MV-4-11 (cell line): ENCODE results near the gene CAPN15.
"Not testable (repeated sequence)": the region's sequence is repeated elsewhere in the genome, so short reads cannot be mapped to it uniquely, and the experiment has no call there.

Source experiments
- DNase-seq: peaks from one replicate; lab custom pipeline; 2025; lab: John Stamatoyannopoulos, UW

CAPN15 gene

DNA sequence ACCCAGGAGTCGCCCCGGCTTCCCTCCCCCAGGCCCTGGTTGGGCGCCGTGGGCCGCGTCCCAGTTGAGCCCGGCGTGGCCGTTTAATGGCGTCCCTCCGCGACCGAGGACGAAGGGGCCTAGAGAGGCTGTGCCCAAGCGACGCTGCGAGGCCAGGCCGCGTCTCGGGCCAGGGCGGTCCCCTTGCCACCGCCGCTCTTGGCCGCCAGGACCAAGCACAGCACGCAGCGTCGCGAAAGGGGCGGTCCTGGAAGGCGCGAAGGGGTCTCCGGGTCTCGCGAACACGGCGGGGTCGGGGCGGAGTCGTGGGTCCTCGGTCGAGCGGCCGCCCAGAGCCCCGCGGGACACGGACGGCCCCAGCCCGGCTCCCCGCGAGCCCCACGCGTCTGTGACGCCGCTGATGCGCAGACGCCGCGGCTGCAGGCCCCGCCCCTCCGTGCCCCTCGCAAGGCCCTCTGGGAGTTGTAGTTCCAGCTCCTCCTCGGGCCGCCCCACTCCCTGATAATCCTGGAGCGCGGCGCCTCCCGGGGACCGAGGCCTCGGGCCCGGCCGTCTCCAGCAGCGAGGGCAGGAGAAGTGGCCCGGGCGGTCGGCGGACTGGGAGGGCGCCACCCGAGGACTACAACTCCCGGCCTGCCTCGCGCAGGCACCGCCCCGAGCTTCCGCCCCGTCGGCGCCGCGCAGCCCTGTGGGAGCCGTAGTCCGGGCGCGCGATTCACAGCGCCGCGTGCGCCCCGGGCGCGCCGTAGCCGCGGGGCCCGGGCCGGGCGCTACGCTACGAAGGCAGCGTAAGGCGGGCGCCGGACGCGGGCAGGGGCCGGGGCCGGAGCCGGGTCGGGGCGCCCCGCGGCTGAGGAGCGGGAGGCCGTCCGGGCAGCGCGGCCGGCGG, at the start of gene CAPN15:
Gene CAPN15 (plus strand): TSS at position 698 of the 889 bp plus-strand sequence. CDS start 19,127 bp downstream, outside the sequence.
- DNase-seq: peak; percentile 82

DNA sequence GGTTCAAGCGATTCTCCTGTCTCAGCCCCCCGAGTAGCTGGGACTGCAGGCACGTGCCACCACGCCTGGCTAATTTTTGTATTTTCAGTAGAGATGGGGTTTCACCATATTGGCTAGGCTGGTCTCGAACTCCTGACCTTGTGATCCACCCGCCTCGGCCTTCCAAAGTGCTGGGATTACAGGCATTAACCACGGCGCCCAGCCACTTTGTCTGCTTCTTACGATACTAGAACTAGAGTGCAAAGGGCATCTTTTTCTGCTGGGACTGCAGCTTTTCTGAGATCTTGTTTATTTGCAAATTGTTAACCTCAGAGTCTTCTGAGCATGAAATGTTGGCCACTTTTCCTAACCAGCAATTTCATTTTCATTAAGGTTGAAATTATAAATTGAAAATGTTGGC, 49.2 kb upstream of the CAPN15 start:
- peak; percentile 8 for DNase-seq

DNA sequence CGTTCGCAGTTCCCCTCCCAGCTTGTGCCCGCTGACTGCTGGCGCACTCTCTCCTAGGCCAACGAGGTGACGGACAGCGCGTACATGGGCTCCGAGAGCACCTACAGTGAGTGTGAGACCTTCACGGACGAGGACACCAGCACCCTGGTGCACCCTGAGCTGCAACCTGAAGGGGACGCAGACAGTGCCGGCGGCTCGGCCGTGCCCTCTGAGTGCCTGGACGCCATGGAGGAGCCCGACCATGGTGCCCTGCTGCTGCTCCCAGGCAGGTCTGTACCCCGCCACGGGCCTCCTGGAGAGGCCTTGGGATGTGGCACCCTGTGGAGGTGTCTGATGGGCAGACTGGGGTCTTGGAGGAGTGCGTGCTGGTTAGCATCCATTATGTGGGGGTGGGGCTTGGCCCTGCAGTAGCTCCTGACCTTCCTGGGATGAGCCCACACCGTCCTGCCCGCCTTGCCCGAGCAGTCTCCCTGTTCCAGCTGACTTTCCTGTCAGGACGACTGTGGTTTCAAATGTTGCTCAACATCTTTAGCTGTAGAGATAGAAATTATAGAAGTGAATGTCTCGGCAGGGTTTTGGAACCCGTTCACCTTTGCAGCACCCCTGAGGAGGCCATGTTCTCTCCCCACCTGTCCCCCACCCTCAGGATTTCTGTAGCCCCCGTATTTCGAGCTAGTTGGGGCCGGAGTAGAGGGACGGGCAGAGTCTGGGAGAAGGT, 44.9 kb upstream of the CAPN15 start:
- no peak for DNase-seq

DNA sequence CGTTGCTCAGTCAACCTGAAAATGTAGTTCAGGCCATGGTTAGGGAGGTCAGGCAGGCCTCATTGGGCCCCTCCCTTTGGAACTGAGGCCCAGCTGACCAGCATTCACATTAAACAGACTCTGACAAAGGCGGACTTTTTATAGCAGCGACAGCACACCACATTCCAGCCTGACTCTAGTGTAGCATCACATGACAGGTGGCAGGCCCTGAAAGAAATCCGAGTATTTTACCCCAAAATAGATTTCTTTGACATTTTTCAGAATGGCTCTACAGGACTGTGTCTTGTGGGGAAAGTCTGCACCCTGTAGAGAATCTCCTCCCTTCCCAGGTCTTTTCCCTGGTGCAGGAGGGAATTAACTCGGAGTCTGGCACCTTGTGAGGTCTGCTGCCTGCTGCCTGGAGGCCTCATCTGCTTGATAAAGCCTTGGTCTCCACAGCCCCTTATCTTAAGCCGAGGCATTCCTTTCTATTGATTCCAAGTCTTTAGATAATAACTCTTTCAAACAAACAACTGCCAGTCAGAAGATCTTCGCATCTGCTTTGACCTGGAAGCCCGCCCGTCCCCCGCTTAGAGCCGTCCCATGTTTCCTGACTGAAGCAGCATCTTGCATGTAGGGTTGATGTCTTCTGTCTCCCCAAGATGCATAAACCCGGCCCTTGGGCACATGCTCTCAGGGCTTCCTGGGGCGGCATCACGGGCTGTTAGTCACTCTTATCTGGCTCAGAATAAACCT, 44.0 kb upstream of the CAPN15 start:
- no peak for DNase-seq

DNA sequence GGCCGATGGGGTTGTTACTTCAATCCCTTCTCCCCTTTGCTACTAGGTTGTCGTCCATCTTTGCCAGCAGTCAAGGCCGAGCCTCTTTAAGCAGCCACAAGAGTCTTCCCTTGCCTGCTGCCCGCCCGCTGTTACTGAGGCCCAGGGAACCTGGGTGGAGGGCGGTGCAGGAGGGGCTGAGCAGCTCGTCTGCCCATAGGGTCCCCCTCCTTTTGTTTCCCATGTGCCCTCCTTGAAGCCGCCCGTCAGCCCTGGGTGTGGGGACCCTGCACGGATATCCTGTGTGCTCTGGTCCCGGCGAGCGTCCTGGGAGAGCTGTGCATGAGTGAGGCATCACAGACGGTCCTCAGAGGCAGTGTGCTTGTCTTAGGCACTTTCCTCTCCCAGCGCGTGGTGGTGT, 37.9 kb upstream of the CAPN15 start:
- DNase-seq: no peak

DNA sequence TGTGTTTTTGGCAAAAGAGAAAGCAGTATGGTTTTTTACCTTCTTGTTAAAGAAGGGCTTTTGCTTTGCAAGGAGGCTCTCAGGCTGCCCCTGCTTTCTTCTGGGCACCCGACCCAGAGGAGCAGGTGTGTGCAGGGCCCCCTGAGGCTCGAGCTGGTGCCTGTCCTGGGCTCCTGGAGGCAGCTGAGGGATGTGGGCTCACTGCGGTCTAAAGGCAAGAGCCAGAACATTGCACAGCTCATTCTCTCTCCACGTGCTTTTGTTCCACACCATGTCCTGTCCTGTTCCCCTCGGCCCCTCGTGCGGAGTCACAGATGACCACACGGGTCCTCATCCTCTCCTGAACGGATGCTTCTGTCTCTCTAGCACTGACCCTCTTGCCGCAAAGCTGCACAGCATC, 36.7 kb upstream of the CAPN15 start:
- no peak for DNase-seq

DNA sequence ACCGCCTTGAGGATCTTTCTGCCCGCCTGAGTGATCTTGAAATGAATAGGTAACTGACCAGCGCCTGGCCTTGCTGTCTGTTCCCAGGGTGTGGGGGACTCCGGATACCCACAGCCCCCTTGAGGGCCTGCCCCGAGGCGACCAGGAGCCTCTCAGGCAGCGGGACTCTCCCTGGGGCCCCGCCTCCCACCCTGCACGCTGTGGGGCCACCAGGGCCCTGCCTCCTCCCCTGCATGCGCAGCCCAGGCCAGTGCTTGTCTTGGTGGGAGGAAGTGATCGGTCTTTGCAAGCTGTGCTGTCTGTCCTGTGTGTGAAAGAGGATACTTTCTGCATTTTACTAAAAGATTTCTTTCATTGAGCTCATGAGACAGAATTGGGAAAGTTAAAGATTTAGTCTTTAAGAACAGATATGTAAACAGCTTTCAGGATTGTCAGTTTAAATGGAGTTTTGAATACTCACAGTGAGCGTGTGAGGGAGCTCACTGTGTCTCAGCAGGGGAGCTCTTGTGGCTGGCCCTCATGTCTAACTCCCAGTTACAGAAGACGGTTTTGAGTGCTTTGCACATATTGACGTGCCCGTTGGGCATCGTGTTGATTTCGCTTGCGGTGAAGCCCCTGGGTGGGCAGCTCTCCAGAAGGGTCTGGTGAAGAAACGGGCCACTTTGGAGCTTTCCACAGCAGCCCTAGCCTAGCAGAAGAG, 36.1 kb upstream of the CAPN15 start:
- DNase-seq: no peak

DNA sequence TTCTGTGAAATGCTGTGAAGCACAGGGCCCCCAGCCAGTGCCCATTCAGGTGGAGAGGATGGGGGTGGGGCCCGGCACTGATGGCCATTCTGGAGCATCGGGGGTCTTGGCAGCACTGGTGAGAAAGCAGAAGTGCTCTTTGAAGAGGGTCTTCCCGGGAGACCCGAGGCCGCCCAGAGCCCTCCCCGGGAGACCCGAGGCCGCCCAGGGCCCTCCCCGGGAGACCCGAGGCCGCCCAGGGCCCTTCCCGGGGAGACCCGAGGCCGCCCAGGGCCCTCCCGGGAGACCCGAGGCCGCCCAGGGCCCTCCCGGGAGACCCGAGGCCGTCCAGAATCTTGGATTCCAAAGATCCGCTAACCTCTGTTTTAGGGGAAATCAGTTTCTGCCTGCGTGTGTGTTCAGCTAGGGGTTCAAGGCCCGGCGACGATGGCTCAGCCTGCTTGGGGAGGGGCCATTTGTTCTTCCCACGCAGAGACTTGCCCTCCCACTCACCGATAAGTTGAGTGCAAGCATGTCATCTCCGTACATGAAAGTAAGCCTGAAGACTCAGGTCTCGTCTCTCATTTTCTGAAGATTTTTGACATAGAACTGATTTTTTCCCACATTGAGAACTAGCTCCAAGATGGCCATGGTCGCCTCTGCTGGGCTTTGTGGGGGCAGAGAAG, 35.2 kb upstream of the CAPN15 start:
- DNase-seq: no peak

DNA sequence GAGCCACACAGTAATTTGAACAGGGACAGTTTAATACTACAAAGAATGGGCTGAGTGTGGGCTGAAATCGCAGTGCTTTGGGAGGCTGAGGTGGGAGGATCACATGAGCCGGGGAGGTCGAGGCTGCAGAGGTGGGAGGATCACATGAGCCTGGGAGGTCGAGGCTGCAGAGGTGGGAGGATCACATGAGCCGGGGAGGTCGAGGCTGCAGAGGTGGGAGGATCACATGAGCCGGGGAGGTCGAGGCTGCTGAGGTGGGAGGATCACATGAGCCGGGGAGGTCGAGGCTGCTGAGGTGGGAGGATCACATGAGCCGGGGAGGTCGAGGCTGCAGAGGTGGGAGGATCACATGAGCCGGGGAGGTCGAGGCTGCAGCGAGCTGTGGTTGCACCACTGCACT, 32.8 kb upstream of the CAPN15 start:
- not testable (repeated sequence) for DNase-seq

DNA sequence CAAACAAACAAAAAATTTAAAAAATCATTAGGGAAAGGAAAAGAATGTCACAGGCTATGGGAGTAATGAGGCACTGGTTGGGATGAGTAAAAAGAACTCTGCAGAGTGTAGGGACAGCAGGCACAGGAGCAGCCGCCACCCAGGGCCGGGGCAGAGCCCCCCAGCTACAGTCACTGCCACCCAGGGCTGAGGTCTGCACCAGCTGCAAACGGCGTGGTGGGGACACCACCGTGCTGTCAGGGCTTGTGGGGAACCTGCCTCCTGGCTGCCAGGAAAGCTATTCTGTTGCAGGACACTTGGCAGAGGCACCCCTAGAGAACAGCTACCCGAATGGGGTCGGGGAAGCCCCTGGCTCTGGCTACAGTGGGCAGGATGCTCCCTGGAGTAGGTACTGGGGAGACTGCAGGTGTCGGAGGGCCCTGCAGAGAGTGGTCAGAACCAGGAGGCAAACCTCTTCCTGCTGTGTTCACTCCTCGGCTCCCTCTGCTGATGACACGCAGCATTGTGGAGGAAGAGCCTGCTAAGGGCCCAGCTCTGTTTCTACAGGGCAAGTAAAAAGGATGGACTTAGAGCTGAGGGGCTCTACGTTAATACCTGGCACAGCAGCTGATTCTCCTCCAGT, 32.3 kb upstream of the CAPN15 start:
- peak; percentile 29 for DNase-seq

DNA sequence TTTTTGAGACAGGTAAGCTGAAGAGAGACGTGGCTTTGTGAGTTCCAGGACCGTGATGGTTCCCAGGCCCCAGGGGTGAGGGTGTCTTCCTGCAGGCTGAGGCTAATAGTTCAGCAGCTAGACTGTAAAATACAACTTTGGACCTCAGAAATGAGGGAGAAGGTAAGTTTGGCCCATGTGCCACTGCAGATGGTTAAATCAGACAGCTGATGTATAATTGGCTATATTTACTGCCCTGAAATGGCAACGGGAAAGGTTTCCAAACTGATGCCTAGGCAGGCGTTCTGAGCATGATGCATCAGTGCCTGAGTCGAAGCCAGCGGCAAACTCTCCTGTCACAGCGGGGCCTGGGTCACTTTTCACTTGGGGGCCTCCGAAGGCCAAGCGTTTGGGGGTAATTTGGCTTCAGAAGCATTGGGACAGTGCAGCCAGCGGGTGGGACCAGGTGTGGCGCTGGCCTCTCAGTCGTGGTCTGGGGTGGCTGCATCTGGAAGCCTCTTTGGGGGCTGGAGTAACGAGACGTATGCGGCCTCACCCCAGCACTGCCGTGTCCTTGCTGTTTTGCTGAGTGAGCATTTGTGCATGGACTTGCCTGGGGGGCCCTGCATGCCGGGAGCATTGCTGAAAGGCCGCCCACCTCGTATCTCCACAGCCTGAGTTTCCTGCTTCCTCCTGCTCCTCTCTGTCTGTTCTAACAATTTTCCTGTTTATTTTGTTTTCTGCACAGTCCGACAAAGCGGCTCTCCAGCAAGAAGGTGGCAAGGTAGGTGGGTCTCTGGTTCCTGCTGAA, 31.2 kb upstream of the CAPN15 start:
- no peak for DNase-seq

DNA sequence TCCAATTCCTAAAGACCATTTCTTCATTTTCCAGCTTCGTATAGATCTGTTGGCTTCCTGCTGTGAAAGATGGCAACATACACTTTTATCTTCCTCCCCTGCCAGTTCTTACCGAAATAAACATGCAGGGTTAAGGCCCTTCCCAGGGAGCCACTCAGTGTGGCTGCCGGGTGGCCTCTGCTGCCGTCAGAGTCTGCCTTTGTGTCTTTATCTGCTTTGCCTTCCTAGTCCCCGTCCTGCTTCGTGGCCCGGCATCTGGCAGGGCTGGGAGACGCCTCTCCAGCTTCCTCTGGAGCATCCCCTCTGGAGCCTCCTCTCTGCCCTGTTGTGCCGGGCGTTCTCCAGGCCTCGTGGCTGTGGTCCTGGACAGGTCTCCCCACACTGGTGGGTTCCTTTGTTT, 30.3 kb upstream of the CAPN15 start:
- no peak for DNase-seq

DNA sequence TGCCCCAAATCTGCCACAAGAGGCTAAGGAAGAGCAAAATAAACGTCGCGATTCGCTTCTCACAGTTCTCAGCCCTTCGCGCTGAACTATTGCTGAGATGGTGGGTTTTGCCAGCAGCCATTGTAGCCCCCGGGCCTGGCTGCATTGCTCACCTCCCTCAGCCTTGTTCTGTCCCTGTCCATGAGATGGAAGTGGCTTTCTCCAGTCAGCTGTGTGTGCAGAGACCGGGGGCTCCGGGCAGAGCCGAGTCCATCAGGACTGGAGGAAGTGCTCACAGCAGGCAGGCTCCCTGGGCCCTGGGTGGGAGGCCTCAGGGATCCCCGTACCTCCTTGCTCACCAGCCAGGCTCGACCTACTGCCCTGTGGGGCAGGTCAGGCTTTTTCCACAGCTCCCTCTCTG, 27.6 kb upstream of the CAPN15 start:
- no peak for DNase-seq

DNA sequence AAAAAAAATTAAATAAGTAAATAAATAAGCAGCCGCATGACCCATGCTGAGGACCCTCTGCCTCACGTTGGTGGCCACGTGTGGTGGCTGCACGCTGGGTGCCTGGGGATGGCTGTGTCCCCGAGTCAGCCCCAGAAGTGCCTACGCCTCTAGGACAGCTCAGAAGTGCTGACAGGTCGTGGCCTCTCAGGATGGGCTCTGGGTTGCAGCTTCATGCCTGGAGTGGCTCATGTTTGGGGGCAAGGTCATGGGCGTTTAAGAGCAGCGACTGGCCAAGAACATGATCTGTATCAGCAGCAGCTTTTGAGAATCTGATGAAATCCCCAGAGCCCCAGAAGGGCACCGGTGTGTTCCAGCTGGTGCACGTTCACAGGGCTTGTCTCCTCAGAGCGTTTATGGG, 26.8 kb upstream of the CAPN15 start:
- DNase-seq: no peak

DNA sequence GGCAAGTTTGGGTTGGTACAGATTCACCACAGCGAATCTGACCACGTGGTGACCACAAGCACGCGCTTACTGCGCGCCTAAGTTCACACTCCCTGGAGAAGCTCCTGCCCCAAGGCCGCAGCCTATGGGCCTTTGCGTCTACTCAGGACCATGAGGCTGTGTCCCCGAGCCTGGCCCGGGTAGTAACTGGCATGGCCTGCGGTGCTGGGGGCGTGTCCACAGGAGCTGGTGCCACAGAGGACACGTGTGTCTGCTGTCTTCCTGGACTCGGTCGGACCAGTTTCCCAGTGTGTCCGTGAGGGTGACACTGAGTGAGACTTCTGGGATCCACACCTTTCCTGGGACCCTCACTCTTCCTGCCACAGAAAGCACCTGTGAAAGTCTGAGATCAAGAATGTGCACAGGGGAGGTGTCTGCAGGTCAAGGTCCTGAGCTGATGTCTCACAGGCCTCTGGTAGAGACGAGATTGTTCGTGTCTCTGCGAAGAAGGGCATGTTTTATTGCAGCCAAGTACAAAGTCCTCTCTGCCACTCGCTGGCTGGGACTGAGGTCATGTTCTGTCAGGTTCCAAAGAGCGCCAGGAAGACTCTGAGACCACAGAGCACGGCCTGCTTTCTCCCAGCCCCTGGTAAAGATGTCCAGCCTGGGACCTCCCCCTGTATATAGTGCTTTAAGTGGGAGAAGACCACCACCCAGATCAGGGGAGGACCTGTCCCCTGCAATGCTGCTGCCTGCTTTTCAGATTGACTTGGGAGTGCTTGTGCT, 25.2 kb upstream of the CAPN15 start:
- no peak for DNase-seq

DNA sequence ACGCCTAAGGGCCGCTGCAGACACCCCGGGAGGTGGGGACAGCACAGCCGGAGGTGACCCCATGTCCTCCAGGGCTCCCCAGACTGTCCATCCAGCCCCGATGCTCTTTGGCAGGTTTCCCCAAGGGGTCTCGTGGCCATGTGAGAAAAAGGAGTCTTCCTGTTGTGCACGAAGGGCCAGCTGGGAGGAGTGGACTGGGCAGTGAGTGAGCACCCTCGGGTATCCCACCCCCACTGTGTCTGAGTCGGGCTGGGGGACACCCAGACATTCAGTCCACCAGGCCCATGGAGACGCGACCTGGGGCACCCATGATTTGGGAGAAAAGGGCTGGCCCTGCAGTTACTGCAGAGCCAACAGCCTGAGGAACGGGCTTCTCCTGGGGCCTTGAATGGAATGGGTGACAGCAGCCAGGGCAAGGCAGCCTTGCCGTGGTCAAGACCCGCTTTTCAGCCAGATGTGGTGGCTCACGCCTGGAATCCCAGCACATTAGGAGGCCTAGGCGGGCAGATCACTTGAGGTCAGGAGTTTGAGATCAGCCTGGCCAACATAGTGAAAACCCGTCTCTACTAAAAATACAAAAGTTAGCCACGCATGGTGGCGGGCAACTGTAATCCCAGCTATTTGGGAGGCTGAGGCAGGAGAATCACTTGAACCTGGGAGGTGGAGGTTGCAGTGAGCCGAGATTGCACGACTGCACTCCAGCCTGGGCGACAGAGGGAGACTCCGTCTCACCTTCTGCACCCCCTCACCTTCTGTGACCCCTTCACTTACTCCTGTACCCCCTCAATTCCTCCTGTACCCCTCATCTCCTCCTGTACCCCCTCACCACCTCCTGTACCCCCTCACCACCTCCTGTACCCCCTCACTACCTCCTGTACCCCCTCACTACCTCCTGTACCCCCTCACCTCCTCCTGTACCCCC, 24.1 kb upstream of the CAPN15 start:
- peak; percentile 25 for DNase-seq

DNA sequence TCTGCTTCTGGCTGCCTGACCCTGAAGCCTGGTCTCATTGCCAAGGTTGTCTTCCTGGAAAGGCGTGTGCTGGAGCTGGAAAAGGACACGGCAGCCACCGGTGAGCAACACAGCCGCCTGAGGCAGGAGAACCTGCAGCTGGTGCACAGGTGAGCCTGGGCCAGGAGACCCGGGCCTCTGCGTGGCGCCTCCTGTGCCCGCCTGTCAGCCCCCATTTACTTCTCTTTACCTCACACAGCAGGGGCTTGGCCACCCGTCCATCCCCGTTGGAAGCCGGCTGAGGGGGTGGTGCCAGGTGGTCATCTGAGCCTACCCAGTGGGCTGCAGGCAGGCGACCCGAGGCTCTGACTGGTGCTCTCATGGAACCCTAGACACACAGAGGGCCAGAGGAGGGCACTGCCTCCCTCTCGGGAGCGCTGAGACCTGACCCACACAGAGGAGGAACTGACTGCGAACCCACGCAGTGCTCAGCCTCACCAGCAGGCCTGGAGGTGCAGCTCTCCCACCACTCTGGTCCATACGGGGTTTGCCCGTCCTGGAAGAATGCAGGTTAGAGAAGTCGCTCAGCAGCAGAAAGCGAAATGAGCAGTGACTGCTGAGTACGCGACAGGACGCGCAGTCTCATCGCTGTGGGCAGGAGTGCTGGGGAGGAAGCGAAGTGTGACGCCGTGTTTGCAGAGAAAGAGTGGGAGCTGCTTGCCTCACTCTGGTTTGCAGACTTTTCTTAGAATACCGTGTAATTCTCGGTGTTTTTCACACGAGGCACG, 21.9 kb upstream of the CAPN15 start:
- peak; percentile 59 for DNase-seq

DNA sequence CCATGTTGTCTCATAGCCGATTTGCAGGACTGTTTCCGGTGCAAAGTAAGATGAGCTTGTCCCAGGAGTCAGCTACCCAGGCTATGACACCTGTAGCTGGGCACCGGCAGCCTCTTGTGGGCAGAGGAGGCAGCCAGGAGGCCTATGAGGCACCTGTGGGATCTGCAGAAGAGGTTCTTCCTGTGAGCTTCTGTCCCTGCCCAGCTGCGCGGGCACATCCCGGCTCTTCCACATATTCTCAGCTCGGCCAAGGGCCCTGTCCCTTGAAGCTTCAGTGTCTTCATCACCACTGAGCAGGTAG, 21.3 kb upstream of the CAPN15 start:
- DNase-seq: no peak
